GM12878 (cell line): Measurements from ENCODE around the gene NXPE4.
"Not testable (repeated sequence)": the region's sequence is repeated elsewhere in the genome, so short reads cannot be mapped to it uniquely, and the experiment has no call there.

Experiments used
- EZH2 ChIP-seq: IDR thresholded peaks from 2 replicates; pipeline ENCODE4 v1.6.1; 2012; ENCODE audit warnings: low read depth, mild to moderate bottlenecking, control low read depth, inconsistent platforms, low read length, borderline replicate concordance; ENCODE audit not compliant: control insufficient read depth
- POLR2A ChIP-seq: IDR thresholded peaks from 2 replicates; pipeline ENCODE4 v1.6.1; 2011; ENCODE audit warnings: low read depth, mild to moderate bottlenecking, low read length
- SMAD1 ChIP-seq: fragments of 450-650 bp; IDR thresholded peaks from 2 replicates; pipeline ENCODE4 v1.6.1; 2018; ENCODE audit warnings: mild to moderate bottlenecking, low read depth; ENCODE audit not compliant: partially characterized antibody
- STAT1 ChIP-seq: fragments of 450-650 bp; conservative IDR thresholded peaks from 2 replicates; pipeline ENCODE4 v1.6.1; 2014; ENCODE audit warnings: antibody characterized with exemption, mild to moderate bottlenecking
- TF ChIP-seq, protein P1 (sequence below), 3 experiments: IDR thresholded peaks in 2 of 3; conservative IDR thresholded peaks in 1 of 3; 2 replicates each; pipeline ENCODE4 v1.5.1; 2011; ENCODE audit warnings: low read depth in 3 of 3, low read length in 3 of 3, mild to moderate bottlenecking in 3 of 3, control low read depth in 2 of 3, moderate library complexity in 2 of 3, inconsistent platforms in 1 of 3, mixed read lengths in 1 of 3; ENCODE audit not compliant: control insufficient read depth in 2 of 3, insufficient read depth in 1 of 3; ENCODE audit errors: extremely low read depth in 1 of 3
- TF ChIP-seq, protein P2 (sequence below): fragments of 450-650 bp; formaldehyde crosslinking; IDR thresholded peaks from 2 replicates; pipeline ENCODE4 v1.4.0; 2020; ENCODE audit warnings: mild to moderate bottlenecking, moderate library complexity

DNA sequence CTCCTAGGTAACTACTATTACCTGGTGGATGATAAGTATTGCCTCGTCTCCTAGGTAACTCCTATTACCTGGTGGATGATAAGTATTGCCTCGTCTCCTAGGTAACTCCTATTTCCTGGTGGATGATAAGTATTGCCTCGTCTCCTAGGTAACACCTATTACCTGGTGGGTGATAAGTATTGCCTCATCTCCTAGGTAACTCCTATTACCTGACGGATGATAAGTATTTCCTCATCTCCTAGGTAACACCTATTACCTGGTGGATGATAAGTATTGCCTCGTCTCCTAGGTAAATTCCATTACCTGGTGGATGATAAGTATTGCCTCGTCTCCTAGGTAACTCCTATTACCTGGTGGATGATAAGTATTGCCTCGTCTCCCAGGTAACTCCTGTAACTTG, 7.6 kb upstream of the NXPE4 start:
- TF ChIP-seq POLR2A, SMAD1, STAT1, EZH2: not testable (repeated sequence)
- TF ChIP-seq, protein P1, sequence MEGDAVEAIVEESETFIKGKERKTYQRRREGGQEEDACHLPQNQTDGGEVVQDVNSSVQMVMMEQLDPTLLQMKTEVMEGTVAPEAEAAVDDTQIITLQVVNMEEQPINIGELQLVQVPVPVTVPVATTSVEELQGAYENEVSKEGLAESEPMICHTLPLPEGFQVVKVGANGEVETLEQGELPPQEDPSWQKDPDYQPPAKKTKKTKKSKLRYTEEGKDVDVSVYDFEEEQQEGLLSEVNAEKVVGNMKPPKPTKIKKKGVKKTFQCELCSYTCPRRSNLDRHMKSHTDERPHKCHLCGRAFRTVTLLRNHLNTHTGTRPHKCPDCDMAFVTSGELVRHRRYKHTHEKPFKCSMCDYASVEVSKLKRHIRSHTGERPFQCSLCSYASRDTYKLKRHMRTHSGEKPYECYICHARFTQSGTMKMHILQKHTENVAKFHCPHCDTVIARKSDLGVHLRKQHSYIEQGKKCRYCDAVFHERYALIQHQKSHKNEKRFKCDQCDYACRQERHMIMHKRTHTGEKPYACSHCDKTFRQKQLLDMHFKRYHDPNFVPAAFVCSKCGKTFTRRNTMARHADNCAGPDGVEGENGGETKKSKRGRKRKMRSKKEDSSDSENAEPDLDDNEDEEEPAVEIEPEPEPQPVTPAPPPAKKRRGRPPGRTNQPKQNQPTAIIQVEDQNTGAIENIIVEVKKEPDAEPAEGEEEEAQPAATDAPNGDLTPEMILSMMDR (IDR thresholded peaks at IDR 0.05 in 2 of 3, conservative IDR thresholded peaks at IDR 0.05 in 1 of 3; ENCODE audit: control insufficient read depth in 2 of 3, extremely low read depth in 1 of 3, insufficient read depth in 1 of 3, low read depth in 3 of 3, low read length in 3 of 3), result not testable (repeated sequence)
- TF ChIP-seq, protein P2, sequence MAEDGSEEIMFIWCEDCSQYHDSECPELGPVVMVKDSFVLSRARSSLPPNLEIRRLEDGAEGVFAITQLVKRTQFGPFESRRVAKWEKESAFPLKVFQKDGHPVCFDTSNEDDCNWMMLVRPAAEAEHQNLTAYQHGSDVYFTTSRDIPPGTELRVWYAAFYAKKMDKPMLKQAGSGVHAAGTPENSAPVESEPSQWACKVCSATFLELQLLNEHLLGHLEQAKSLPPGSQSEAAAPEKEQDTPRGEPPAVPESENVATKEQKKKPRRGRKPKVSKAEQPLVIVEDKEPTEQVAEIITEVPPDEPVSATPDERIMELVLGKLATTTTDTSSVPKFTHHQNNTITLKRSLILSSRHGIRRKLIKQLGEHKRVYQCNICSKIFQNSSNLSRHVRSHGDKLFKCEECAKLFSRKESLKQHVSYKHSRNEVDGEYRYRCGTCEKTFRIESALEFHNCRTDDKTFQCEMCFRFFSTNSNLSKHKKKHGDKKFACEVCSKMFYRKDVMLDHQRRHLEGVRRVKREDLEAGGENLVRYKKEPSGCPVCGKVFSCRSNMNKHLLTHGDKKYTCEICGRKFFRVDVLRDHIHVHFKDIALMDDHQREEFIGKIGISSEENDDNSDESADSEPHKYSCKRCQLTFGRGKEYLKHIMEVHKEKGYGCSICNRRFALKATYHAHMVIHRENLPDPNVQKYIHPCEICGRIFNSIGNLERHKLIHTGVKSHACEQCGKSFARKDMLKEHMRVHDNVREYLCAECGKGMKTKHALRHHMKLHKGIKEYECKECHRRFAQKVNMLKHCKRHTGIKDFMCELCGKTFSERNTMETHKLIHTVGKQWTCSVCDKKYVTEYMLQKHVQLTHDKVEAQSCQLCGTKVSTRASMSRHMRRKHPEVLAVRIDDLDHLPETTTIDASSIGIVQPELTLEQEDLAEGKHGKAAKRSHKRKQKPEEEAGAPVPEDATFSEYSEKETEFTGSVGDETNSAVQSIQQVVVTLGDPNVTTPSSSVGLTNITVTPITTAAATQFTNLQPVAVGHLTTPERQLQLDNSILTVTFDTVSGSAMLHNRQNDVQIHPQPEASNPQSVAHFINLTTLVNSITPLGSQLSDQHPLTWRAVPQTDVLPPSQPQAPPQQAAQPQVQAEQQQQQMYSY, result not testable (repeated sequence)
